NB4 (cell line): ENCODE measurements around the gene CEMIP.

Source experiments
- MYC ChIP-seq: IDR thresholded peaks from 2 replicates; pipeline ENCODE4 v1.6.1; 2011; ENCODE audit warnings: low read depth, low read length
- POLR2A ChIP-seq: IDR thresholded peaks from 2 replicates; pipeline ENCODE4 v1.6.1; 2011; ENCODE audit warnings: mild to moderate bottlenecking; ENCODE audit not compliant: insufficient read length; ENCODE audit errors: extremely low read depth
- TF ChIP-seq, protein P1 (sequence below): IDR thresholded peaks from one replicate; pipeline ENCODE4 v1.5.1; 2012; ENCODE audit warnings: low read depth, low read length
- TF ChIP-seq, protein P2 (sequence below): IDR thresholded peaks from 2 replicates; pipeline ENCODE4 v1.6.1; 2011; ENCODE audit warnings: low read depth, low read length

DNA sequence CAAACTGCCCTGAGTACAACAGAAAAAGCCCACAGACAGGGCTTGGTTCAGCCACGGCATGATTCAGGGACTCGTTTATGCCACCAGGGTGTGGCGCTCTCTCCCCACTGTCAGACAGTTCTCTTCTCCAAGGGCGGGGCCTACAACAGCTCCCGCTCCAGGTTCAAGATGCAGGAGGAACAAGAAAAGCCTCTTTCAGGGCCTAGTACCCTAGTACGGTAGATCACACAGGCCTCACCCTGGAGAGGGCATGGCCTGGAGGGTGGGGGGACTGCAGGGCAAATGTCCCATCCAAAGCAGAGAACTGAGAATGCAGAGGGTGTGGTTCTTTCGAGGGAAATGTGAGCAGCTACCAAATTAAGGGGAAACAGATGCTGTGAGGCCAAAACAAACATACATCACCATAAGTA is 198.5 kb downstream of the CEMIP start:
- TF ChIP-seq, protein P1, sequence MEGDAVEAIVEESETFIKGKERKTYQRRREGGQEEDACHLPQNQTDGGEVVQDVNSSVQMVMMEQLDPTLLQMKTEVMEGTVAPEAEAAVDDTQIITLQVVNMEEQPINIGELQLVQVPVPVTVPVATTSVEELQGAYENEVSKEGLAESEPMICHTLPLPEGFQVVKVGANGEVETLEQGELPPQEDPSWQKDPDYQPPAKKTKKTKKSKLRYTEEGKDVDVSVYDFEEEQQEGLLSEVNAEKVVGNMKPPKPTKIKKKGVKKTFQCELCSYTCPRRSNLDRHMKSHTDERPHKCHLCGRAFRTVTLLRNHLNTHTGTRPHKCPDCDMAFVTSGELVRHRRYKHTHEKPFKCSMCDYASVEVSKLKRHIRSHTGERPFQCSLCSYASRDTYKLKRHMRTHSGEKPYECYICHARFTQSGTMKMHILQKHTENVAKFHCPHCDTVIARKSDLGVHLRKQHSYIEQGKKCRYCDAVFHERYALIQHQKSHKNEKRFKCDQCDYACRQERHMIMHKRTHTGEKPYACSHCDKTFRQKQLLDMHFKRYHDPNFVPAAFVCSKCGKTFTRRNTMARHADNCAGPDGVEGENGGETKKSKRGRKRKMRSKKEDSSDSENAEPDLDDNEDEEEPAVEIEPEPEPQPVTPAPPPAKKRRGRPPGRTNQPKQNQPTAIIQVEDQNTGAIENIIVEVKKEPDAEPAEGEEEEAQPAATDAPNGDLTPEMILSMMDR, result peak; percentile 42
- no peak for TF ChIP-seq POLR2A
- TF ChIP-seq, protein P2, sequence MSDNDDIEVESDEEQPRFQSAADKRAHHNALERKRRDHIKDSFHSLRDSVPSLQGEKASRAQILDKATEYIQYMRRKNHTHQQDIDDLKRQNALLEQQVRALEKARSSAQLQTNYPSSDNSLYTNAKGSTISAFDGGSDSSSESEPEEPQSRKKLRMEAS, result no peak
- TF ChIP-seq MYC, result no peak
